ENCODE results near the gene HABP2.

Gene HABP2

GRCh38 chr10:113521475-113521795, 31.4 kb upstream of the HABP2 start:
- Histone ChIP-seq H3K4me1 (ENCODE audit: insufficient read depth, low read length, severe bottlenecking) (no peaks in the 10 kb centered on the region), H3K36me3 (ENCODE audit: insufficient read depth, low read length) (no peaks in the 10 kb centered on the region), H3K9me2 (ENCODE audit: low read depth, low read length) (no peaks in the 10 kb centered on the region), H3K9ac (ENCODE audit: low read length) (no peak overlapping the region), H2AFZ (ENCODE audit: low read length) (no peak overlapping the region), H3F3A (ENCODE audit: insufficient read depth, low read length) (no peaks in the 10 kb centered on the region), H4K20me1 (ENCODE audit: insufficient read depth, low read length) (no peaks in the 10 kb centered on the region), H3K4me3 (ENCODE audit: low read depth, low read length, poor library complexity, severe bottlenecking) (no peak overlapping the region), H3K27me3 (ENCODE audit: insufficient read depth, low read length) (no peaks in the 10 kb centered on the region), H3K9me3 (ENCODE audit: low read length) (no peaks in the 10 kb centered on the region), H3K27ac (ENCODE audit: low read depth, low read length, poor library complexity, severe bottlenecking) (no peak overlapping the region), H3K4me2 (ENCODE audit: low read length) (no peak overlapping the region), H3K79me2 (ENCODE audit: insufficient read depth, low read length) (no peaks in the 10 kb centered on the region)
- no peak for TF ChIP-seq CTCF (IDR thresholded peaks at IDR 0.05; ENCODE audit: low read length)

GRCh38 chr10:113522460-113522859, 30.4 kb upstream of the HABP2 start:
- Histone ChIP-seq H3K27ac (ENCODE audit: low read depth, low read length, poor library complexity, severe bottlenecking) (no peak overlapping the region), H3K4me1 (ENCODE audit: insufficient read depth, low read length, severe bottlenecking) (no peaks in the 10 kb centered on the region), H4K20me1 (ENCODE audit: insufficient read depth, low read length) (no peaks in the 10 kb centered on the region), H3K4me3 (ENCODE audit: low read depth, low read length, poor library complexity, severe bottlenecking) (no peak overlapping the region), H3K79me2 (ENCODE audit: insufficient read depth, low read length) (no peaks in the 10 kb centered on the region), H3K9ac (ENCODE audit: low read length) (no peak overlapping the region), H3K27me3 (ENCODE audit: insufficient read depth, low read length) (no peaks in the 10 kb centered on the region), H3F3A (ENCODE audit: insufficient read depth, low read length) (no peaks in the 10 kb centered on the region), H3K4me2 (ENCODE audit: low read length) (no peak overlapping the region), H3K9me2 (ENCODE audit: low read depth, low read length) (no peaks in the 10 kb centered on the region), H2AFZ (ENCODE audit: low read length) (no peak overlapping the region), H3K36me3 (ENCODE audit: insufficient read depth, low read length) (no peaks in the 10 kb centered on the region), H3K9me3 (ENCODE audit: low read length) (no peaks in the 10 kb centered on the region)
- TF ChIP-seq EZH2 (IDR thresholded peaks at IDR 0.05; ENCODE audit: borderline replicate concordance, low read length): no peak
- TF ChIP-seq CTCF (IDR thresholded peaks at IDR 0.05; ENCODE audit: low read length): no peak

DNA sequence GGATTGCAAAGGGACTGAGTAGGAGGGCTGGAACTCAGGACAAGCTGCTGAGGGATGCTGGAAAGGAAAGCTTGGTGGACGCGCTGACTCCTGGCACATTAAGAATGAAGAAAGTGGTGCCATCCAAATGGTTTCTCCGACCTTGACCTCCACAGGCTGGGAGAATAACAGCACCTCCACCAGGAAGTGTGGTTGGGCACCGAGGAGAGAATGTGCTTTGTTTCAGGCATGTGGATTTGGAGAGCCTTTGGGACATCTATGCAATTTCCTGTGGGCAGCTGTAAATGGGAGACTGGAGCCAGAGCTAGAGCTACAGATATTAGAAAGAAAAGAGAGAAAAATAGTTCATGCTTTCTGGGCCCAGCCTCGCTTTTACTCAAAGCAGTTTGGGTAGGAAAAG, 29.8 kb upstream of the HABP2 start:
- no peak overlapping the region for H3K9ac ChIP-seq (ENCODE audit: low read length)
- no peak overlapping the region for H3K4me3 ChIP-seq (ENCODE audit: low read depth, low read length, poor library complexity, severe bottlenecking)
- H3K9me3 ChIP-seq (ENCODE audit: low read length): no peaks in the 10 kb centered on the region
- TF ChIP-seq EZH2 (IDR thresholded peaks at IDR 0.05; ENCODE audit: borderline replicate concordance, low read length) (no peak), CTCF (IDR thresholded peaks at IDR 0.05; ENCODE audit: low read length) (no peak)
- H3K27me3 ChIP-seq (ENCODE audit: insufficient read depth, low read length): no peaks in the 10 kb centered on the region
- no peak overlapping the region for H3K27ac ChIP-seq (ENCODE audit: low read depth, low read length, poor library complexity, severe bottlenecking)
- no peaks in the 10 kb centered on the region for H3K36me3 ChIP-seq (ENCODE audit: insufficient read depth, low read length)
- no peaks in the 10 kb centered on the region for H3F3A ChIP-seq (ENCODE audit: insufficient read depth, low read length)
- no peak overlapping the region for H3K4me2 ChIP-seq (ENCODE audit: low read length)
- H2AFZ ChIP-seq (ENCODE audit: low read length): no peak overlapping the region
- H3K79me2 ChIP-seq (ENCODE audit: insufficient read depth, low read length): no peaks in the 10 kb centered on the region
- no peaks in the 10 kb centered on the region for H4K20me1 ChIP-seq (ENCODE audit: insufficient read depth, low read length)
- no peaks in the 10 kb centered on the region for H3K9me2 ChIP-seq (ENCODE audit: low read depth, low read length)
- H3K4me1 ChIP-seq (ENCODE audit: insufficient read depth, low read length, severe bottlenecking): no peaks in the 10 kb centered on the region
